Measurements from ENCODE around the gene NAA80. TPM values are rescaled to one million over a fixed set of nuclear protein-coding genes. Genes with fewer than 3 reads are reported as not detected.

The NAA80 gene
- polyA plus RNA-seq, 1 donor from 2014 or later, result 4.6 TPM

DNA sequence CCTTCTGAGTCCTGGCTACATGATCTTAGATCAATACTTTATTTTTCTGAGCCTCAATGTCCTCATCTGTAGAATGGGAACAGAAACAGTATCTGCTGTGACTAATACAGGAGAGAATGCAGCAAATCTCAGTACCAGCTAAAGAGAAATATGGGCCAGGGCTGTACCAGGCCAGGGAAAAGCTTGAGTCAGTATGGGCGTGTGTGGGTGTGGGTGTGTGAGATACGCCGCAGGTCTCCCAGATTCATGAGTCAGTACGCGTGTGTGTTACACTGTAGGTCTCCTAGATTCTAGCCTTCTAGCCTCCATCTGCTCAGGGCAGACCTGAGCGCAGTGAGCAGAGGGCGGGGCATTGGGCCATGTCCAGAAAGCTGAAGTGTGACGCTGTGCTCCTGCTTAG, 48.0 kb downstream of the NAA80 start:
- Histone ChIP-seq H3F3A (ENCODE audit: insufficient read depth, low read length, poor library complexity, severe bottlenecking) (no peaks in the 10 kb centered on the region), H3K4me2 (ENCODE audit: low read length) (no peak overlapping the region), H3K9me2 (ENCODE audit: insufficient read depth, low read length) (no peaks in the 10 kb centered on the region), H3K9ac (ENCODE audit: low read length) (no peak overlapping the region), H3K27ac (ENCODE audit: low read length) (no peak overlapping the region), H4K20me1 (ENCODE audit: insufficient read depth) (no peaks in the 10 kb centered on the region), H3K79me2 (replicated peaks; ENCODE audit: insufficient read depth, low read length) (peaks cover 50% of the 10 kb centered on the region), H3K27me3 (ENCODE audit: insufficient read depth, low read depth, low read length) (no peaks in the 10 kb centered on the region), H3K9me3 (ENCODE audit: low read length) (no peaks in the 10 kb centered on the region), H2AFZ (ENCODE audit: low read depth, low read length) (no peak overlapping the region), H3K4me3 (ENCODE audit: low read length) (no peak overlapping the region), H3K36me3 (ENCODE audit: insufficient read depth, low read length) (no peaks in the 10 kb centered on the region)
- no peak for TF ChIP-seq POLR2AphosphoS5 (IDR thresholded peaks at IDR 0.05)
- no peak for TF ChIP-seq TAF1 (IDR thresholded peaks at IDR 0.05; ENCODE audit: low read depth)
- TF ChIP-seq, protein P1, sequence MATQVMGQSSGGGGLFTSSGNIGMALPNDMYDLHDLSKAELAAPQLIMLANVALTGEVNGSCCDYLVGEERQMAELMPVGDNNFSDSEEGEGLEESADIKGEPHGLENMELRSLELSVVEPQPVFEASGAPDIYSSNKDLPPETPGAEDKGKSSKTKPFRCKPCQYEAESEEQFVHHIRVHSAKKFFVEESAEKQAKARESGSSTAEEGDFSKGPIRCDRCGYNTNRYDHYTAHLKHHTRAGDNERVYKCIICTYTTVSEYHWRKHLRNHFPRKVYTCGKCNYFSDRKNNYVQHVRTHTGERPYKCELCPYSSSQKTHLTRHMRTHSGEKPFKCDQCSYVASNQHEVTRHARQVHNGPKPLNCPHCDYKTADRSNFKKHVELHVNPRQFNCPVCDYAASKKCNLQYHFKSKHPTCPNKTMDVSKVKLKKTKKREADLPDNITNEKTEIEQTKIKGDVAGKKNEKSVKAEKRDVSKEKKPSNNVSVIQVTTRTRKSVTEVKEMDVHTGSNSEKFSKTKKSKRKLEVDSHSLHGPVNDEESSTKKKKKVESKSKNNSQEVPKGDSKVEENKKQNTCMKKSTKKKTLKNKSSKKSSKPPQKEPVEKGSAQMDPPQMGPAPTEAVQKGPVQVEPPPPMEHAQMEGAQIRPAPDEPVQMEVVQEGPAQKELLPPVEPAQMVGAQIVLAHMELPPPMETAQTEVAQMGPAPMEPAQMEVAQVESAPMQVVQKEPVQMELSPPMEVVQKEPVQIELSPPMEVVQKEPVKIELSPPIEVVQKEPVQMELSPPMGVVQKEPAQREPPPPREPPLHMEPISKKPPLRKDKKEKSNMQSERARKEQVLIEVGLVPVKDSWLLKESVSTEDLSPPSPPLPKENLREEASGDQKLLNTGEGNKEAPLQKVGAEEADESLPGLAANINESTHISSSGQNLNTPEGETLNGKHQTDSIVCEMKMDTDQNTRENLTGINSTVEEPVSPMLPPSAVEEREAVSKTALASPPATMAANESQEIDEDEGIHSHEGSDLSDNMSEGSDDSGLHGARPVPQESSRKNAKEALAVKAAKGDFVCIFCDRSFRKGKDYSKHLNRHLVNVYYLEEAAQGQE (IDR thresholded peaks at IDR 0.05; ENCODE audit: borderline replicate concordance), result no peak
- TF ChIP-seq SMC3 (conservative IDR thresholded peaks at IDR 0.05; ENCODE audit: poor library complexity), result no peak
- no peak for TF ChIP-seq RAD21 (conservative IDR thresholded peaks at IDR 0.05)
- TF ChIP-seq EP300 (conservative IDR thresholded peaks at IDR 0.05; ENCODE audit: poor library complexity, severe bottlenecking), result no peak
- TF ChIP-seq, protein P2, sequence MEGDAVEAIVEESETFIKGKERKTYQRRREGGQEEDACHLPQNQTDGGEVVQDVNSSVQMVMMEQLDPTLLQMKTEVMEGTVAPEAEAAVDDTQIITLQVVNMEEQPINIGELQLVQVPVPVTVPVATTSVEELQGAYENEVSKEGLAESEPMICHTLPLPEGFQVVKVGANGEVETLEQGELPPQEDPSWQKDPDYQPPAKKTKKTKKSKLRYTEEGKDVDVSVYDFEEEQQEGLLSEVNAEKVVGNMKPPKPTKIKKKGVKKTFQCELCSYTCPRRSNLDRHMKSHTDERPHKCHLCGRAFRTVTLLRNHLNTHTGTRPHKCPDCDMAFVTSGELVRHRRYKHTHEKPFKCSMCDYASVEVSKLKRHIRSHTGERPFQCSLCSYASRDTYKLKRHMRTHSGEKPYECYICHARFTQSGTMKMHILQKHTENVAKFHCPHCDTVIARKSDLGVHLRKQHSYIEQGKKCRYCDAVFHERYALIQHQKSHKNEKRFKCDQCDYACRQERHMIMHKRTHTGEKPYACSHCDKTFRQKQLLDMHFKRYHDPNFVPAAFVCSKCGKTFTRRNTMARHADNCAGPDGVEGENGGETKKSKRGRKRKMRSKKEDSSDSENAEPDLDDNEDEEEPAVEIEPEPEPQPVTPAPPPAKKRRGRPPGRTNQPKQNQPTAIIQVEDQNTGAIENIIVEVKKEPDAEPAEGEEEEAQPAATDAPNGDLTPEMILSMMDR (IDR thresholded peaks at IDR 0.05; ENCODE audit: poor library complexity, severe bottlenecking), result no peak

DNA sequence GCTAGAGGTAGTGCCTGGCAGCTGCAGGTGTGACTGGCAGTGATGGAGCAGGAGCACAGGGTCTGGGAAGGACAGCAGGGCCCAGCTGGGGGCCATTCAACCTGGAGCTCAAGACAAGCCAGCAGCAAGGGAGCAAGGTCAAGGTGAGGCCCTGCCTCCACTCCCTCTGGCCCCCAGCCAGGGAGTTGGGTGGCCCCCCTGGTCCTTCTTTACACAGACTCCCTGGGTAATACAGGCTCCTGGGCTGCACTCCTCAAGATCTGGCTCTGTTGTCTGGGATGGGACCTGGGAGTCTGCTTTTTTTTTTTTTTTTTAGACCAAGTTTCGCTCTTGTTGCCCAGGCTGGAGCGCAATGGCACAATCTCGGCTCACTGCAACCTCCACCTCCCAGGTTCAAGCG, 48.7 kb downstream of the NAA80 start:
- Histone ChIP-seq H3K36me3 (ENCODE audit: insufficient read depth, low read length) (no peaks in the 10 kb centered on the region), H3K79me2 (replicated peaks; ENCODE audit: insufficient read depth, low read length) (peaks cover 54% of the 10 kb centered on the region), H3K27me3 (ENCODE audit: insufficient read depth, low read depth, low read length) (no peaks in the 10 kb centered on the region), H4K20me1 (ENCODE audit: insufficient read depth) (no peaks in the 10 kb centered on the region), H3K9me2 (ENCODE audit: insufficient read depth, low read length) (no peaks in the 10 kb centered on the region), H3F3A (ENCODE audit: insufficient read depth, low read length, poor library complexity, severe bottlenecking) (no peaks in the 10 kb centered on the region), H2AFZ (ENCODE audit: low read depth, low read length) (no peak overlapping the region), H3K27ac (ENCODE audit: low read length) (no peak overlapping the region), H3K4me3 (ENCODE audit: low read length) (no peak overlapping the region), H3K4me2 (ENCODE audit: low read length) (no peak overlapping the region), H3K9me3 (ENCODE audit: low read length) (no peaks in the 10 kb centered on the region), H3K9ac (ENCODE audit: low read length) (no peak overlapping the region)
- no peak for TF ChIP-seq RAD21 (conservative IDR thresholded peaks at IDR 0.05)
- no peak for TF ChIP-seq EZH2 (IDR thresholded peaks at IDR 0.05; ENCODE audit: borderline replicate concordance, insufficient read depth, low read length, poor library complexity, severe bottlenecking)
- TF ChIP-seq MXI1 (conservative IDR thresholded peaks at IDR 0.05; ENCODE audit: poor library complexity, severe bottlenecking), result no peak
- no peak for TF ChIP-seq EP300 (conservative IDR thresholded peaks at IDR 0.05; ENCODE audit: poor library complexity, severe bottlenecking)
- TF ChIP-seq TAF1 (IDR thresholded peaks at IDR 0.05; ENCODE audit: low read depth), result no peak
- no peak for TF ChIP-seq SMC3 (conservative IDR thresholded peaks at IDR 0.05; ENCODE audit: poor library complexity)
- TF ChIP-seq, protein P1 (IDR thresholded peaks at IDR 0.05; ENCODE audit: borderline replicate concordance), result no peak

Data from neural cell (in vitro differentiated cells).